ENCODE results near the gene SELENOP. TPM values are rescaled to one million over a fixed set of nuclear protein-coding genes. Genes with fewer than 3 reads are reported as not detected.

Gene SELENOP
- total RNA-seq, 1 donor from 2014 or later, result 801 TPM

DNA sequence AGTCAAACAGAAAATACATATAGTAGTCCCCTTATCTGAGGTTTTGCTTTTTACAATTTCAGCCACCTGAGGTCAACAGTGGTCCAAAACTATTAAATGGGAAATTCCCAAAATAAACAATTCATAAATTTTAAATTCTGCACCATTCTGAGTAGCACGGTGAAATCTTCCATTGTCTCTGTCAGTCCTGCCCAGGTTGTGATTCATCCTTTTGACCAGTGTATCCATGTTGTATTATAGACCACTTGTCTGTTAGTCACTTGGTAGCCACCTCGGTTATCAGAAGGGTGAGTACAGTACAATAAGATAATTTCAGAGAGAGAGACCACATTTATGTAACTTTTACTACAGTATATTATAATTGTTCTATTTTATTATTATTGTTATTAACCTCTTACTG, 52.2 kb downstream of the SELENOP start:
- intact Hi-C loops (cut with DNase I), result no loop called here
- ATAC-seq, result no peak
- no peak for DNase-seq (ENCODE audit: low spot score)

DNA sequence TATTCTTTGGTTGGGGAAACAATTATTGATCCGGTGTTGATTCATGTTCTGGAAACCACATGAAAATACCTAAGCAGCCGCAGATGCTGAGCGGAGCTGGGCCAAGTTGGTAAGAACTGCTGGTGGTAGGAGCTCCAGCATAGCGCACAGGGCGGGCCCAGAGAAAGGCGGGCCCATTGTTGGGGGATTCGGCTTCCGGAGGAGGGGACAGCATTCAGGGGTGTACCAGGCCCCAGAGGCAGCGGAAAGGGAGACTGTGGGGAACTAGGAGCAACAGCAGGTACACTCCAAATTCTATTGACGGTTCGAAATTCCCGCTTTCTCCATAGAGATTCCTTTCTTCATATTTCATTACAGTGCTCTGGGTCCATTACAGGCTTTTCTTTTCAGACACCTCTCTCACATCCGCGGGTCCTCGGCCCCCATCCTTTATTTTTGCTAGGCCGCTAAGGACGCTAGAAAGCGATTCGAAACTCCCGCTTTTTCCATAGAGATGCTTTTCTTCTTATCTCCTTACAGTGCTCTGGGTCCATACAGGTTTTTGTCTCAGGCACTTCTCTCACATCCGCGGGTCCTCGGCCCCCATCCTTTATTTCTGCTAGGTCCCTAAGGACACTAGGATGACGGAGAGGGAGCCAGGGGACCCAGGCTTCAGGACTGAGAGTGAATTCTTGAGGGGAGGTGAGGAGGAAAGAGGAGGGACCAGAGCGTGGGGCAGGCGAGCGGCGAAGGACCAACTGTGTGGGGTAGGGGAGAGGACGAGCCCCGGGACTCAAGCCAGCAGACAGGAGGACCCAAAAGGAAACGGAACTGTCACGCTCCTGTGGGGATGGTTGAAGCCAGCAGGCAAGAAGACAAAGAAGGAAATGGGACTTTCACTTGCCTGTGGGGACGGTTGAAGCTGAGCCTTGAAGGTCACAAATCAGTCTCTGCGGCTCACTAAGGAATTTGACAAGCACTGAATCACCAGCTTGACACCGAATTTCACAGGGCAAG, 54.8 kb downstream of the SELENOP start, which contains the start of gene CCDC152:
TSS of gene CCDC152 (plus strand) at position 213 of the 996 bp plus-strand sequence. CDS start 2,304 bp downstream, outside the sequence.
- intact Hi-C loops (cut with DNase I), result no loop called here
- DNase-seq (ENCODE audit: low spot score) (no peak), ATAC-seq (peak; percentile 71)

DNA sequence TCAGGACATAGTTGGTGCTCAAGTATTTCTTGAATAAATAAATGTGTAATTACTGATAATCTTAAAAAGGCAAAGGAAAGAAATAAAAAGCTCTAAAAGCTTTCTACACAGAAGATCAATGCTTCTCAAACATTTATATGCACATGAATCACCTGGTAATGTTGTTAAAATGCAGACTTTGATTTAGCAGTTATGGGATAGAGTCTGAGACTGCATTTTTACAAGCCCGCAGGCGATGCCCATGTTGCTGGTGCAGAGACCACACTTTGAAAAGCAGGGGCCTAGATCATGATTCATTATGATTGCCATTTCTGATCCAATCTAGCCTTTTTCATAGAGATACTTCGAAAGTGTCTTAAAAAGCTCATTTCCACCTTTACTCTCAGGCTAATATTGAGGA, 58.6 kb downstream of the SELENOP start:
- no peak for DNase-seq (ENCODE audit: low spot score)
- intact Hi-C loops (cut with DNase I), result no loop called here
- no peak for ATAC-seq

DNA sequence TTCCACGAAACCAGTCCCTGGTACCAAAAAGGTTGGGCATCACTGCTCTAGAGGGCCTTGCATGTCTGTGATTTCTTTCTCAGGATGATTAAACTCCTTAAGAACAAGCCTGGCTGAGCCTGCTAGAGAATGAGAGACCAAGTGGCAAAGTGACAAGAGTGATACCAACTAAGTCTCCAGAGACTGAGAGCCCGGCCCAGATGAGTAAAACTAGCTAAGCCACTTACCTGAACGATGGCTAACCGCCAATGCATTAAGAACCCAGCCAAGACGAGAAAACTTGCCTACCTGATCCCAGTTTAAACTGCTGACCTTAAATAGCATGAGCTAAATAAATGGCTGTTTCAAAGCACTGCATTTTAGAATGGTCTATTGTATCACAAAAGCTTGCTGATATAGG, 60.6 kb downstream of the SELENOP start:
- intact Hi-C loops (cut with DNase I), result no loop called here
- DNase-seq (ENCODE audit: low spot score), result no peak
- no peak for ATAC-seq

DNA sequence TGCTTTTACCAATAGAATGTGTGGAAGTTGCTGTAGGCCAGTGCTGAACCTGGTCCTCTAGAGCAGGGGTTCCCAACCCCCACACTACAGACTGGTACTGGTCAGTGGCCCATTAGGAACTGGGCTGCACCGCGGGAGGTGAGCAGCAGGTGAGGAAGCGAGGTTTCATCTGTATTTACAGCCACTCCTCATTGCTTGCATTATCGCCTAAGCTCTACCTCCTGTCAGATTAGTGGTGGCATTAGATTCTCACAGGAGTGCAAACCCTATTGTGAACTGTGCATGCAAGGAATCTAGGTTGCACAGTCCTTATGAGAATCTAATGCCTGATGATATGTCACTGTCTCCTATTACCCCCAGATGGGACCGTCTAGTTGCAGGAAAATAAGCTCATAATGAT, 61.2 kb downstream of the SELENOP start:
- intact Hi-C loops (cut with DNase I), result no loop called here
- DNase-seq (ENCODE audit: low spot score), result no peak

More for the DNA sequence above, 61.2 kb downstream of the SELENOP start:
- no peak for ATAC-seq

Other genes with a start within 250 kb of the SELENOP start
- gene CCDC152, start 55.1 kb downstream of the SELENOP start, total RNA-seq, result 5.2 TPM
- 5.7 TPM for gene ANXA2R, start 228.4 kb upstream of the SELENOP start, total RNA-seq